Stimulated activated CD4-positive, alpha-beta T cell treated with anti-CD3 and anti-CD28 coated beads, Interleukin-15, amount 100 ng/mL, for 24 hours (primary cell): ENCODE measurements around the gene PNKD.

Source experiments
- DNase-seq: peaks from one replicate; pipeline ENCODE4 v3.0.0-alpha.2; 2020

The PNKD gene

DNA sequence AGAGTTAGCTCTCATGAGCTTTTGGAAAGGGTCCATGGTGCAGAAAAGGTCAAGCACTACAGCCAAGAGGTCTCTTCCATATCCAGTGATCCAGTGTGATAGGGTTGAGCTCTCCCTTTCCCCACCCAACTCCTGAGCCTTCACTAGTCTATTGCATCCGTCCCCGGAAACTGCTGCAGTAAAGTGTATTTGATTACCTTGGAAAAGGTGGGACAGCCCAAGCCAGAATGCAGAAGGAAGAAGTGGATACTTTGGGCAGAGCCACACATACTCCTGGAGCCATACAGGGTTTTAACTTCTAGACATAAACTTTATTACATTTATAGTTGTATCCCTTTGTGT, 3.6 kb downstream of the PNKD start:
- no peak for DNase-seq

DNA sequence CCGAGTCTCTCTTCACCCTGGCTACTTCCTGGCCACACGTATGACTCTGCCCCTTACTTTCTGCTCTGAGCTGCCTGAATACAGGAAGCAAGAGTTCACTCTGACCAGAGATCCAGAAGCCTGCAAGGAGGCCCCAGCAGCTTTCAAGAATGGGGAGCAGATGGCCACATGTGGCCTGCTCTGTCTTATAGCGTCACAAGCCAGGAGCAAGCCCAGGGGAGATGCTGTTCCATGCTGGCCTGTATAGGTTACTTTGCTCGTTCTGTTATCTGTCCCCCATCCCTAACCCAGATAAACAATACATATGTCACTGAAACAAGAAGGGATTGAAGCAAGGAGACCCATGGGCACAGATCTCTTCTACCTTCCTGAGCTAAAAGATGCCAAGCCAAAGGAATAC, 4.3 kb downstream of the PNKD start:
- no peak for DNase-seq

DNA sequence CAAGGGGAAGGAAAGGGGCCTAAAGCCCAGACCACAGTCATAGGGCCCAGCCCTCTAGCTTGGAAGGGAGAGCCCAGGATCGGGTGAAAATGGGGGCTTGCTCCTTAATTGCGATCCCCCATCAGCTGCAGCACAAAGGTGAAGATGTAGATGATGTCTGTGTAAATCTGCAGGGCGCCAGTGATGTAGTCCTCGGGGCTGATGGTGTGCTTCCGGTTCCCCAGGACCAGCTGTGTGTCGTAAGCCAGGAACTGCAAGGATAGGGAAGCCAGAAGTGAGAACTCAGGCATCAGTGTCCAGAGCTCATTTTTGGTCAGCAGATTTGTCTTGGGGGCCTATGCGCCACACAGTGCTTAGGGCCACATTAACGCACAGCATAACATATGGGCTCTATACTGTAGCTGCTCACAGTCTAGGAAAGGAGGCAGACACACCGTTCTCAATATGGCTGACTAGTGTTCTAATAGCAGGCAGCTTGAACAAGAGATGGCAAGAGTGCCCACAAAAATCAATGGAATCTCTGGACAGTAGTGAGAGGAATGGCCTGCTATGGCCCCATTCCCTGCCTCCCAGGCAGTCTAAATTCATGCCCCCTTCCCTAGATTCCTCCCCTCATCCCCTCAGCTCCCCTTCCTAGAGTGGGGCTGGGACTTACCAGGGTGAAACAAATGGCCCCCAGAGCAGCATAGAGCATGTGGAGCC, 5.2 kb downstream of the PNKD start:
- DNase-seq, result no peak

DNA sequence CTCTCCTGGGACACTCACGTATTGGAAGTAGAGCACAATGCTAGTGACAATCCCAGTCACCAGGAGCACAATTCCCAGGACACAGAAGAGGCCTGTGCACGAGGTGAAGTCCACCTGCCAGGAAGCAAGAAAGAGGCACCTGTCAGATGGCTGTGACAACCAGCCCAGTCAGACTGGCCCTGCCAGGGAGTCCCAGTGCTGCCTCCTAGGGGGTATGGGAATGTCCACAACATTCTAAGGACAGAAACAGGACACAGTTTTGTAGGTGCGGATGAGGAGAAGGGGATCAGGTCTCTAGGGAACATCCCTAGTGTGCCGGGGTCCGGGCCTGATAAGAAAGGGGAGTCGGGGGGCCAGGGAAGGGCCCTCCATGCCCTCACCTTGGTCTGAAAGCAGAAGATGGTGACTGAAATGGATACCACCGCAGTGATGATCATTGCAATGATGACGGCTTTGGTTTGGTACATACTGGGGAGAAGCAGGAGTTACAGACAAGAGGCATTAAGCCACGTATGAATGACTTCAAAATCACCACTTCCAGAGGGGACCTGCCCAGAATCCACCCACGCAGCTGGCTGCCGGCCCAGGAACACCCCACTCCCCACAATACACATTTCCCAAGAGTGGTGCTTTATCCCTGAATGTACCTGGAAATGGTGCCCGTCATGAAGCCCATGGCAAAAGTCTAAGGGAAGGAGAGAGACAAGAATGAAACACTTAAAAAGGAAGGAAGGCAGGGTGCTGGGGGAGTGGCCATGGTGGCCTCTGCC, 6.9 kb downstream of the PNKD start:
- no peak for DNase-seq

DNA sequence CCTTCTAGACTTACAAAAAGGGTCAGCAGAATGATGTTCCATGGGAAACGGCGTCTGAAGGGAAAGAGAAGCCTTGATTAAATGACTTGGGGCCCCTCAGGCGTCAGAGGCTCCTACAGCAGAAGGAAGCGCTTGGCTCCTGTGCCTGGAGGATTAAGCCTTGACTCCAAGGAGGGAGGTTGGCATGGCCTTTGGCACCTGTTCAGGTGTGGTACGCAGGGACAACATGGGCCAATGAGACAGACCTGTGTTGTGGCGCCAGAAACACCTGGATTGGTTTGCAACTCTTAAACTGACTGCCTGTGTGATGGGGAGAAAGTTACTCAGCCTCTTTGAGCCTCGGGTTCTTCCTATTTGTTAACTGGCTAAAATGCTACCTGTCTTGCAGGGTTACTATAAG, 7.6 kb downstream of the PNKD start:
- DNase-seq, result no peak

DNA sequence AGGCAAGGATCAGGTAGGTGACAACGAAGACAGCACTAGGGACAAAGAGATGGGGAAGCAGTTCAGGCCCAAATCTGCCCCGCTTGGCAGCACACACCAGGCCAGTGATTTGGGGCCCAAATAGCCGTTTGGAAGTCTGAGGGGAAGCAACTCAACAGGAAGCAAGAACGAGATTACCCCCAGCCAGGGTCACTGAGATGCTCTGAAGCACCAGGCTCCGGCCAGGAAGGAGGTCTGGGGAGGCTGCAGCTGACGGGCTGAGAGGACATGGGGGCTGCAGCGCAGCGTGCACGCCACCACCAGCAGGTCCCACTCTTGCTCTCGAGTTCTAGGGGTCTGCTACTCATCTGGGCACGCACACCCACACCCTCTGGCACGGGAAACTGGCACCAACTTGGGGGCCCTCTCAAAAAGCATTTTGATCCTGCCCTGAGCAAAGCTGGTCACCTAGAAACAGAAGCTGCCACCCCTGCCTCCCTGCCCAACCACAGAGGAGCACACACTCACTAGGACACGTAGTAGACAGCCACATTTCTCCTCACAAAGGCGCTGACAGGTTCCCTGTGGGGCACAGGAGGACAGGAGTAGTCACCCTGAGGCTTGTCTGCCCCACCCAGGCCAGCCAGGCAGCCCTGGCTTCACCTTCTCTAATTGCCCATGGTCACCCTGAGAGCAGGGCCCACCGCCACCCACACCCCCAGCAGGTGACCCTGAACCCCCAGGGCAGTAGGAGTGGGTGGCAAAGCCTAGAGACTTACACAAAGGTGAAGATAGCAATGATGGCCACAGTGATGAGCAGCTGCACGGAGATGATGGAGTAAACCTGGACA, 8.4 kb downstream of the PNKD start:
- DNase-seq, result no peak

DNA sequence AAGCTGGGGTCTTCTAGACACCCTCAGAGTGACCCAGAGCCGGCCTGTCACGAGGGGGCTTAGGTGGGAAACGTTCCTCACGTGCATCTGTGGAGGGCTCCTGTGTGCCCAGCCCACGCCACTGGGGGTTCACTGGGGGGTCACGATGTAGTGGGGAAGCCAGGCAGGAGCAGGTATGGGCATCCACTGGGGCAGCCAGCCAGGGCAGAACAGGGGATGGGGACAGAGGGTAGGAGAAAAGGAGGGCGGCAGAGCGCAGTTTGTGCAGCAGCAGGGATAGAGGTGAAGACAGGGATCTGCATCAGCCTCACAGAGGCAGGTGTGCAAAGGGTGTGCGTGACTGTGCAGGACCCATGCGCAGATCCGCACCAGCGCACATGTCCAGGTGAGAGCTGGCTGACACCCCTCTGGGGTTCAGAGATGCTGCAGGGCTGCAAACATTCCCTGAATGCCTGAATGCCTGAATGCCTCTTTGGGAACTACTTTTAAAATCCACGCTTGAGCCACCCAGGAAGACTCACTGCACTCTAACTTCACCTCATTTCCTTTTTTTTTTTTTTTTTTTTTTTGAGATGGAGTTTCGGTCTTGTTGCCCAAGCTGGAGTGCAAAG, 10.0 kb downstream of the PNKD start:
- no peak for DNase-seq

DNA sequence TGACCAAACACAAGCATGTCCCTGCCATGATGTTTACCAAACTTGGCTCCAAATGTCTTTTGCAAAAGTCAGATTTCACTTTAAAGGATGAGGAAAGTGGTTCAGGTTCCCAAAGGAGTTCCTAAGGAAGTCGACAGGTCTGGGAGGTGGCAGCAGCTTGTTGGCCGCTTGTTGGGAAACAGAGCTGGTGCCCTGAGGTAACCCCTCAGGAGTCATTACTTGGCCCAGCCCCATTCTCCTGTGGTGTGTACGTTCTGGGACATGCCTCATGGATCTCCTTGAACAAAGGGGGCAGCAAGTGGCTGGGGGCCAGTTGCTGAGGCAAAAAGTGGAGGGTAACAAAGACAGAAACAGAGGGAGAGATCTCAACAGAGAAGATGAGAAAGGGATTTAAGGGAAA, 11.1 kb downstream of the PNKD start:
- DNase-seq, result no peak

DNA sequence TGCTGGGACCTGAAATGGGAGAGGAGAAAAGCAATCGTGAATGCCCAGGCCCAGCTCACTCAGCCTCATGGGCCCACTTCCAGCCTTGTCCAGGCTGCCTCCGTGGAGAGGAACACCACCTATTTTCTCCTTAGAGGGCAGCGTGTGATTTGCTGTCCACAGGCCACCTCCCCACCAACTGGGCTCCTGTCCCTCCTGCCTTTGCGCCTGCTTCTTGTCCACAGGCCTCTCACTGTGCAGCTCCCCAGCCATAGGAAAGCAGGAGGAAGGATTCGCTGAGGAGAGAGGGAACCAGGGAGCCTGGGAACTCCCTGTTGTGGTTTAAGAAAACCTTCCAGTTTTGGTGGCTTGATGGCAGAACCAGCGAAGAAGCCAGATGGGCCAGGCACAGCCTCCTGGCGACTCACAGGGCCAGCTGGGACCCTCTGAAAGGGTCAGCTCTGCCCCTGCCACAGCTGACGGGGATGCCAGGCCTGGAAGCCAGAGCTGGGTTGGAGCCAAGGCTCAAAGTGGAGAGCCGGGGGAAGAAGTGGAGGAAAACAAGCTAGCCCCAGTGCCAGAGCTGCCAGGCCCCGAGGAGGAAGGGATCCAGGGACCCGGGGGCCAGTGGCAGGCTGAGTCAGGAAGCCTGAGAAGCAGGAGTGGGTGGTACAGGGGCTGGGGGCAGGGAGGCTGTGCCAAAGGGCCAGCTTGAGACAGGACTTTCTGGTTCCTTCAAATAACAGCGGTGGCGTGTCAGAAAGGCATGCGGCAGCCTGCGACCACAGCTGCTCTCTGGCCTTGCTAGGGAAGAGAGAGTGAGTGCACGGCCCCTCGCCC, 12.1 kb downstream of the PNKD start:
- no peak for DNase-seq

DNA sequence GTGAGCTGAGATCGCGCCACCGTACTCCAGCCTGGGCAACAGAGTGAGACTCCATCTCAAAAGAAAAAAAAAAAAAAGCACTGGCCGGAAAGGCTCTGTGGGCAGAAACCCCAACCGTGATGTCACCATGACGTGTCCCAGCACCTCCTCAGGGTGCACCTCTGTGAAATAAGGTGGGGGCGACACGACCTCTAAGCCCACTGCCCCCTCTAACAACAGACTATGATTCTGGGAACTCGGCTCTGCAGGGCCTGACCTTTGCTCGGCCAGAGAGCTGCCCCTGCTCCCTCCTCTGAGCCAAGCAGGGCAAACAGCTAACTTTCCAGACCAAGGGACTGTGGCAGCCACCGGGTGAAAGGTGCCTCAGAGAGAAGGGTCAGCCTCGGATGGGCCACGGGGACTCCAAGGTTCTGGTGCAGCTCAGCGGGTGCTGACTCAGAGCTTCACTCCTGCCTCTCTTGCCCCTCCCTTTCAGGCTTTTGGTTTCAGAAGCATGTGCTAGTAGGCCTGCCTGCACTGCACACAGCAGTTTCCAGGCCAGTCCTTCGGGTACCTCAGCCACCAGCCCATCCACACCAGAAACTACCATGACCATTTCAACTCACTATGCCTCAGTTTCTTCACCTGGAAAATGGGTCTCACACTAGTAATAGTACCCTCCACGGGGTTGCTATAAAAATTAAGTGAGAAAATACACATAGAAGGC, 13.9 kb downstream of the PNKD start:
- DNase-seq, result peak; percentile 77

DNA sequence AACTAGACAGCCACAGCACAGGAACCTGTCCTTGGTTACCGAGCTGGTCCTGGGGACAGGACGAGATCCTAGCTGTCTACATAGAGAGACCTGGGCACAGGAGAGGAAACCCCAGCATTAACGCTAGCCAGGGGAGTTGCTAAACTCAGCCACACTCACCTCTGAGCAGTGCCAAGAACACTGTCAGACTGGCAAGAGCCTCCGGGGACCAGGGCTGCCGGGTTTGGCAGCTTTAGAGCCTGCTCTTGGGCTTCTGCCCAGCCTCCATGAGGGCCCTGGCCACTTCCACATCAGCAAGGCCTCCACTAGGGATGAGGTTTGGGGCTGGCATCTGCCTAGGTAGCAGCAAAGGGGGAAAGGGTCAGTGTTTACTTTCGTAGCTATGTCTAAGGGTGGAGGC, 15.3 kb downstream of the PNKD start:
- no peak for DNase-seq

DNA sequence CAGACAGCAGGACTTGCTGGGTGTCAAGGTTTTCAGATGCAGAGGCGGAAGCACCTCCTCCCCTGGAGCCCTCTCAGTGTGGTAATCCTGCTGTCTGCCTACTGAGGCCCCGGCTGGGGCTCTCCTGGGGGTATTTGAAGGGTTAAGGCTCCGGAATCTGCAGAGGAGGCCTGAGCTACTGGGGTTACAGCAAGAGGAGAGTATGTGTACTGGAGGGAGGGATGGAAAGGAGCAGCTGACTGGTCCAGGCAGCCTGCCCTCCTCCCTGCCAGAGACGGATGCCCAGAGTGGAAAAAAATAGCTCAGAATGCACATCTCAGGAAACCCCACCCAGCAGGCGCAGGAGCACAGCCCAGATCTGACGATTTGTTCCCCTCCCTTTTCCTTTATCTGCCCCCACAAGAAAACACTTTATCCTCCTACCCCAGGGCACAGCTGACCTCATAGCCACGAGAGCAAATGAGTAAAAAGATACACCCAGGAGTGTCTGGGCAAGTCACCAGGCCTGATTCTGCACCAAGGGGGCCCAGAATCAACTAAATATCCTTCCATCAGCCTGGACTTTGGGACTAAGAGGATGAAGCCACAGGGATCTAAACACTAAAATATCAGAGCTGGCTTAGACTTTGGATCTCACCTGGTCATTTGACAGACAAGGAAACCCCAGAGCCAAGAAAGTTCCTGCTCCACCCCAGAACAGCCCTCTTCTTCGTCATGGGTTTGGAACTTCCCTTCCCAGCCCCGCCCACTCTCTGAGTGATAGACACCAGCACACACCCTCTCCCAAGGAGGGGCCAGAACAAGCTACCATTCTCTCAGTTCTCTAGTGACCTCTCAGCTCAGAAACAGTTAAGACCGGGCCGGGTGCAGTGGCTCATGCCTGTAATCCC, 16.5 kb downstream of the PNKD start:
- DNase-seq, result peak; percentile 86

DNA sequence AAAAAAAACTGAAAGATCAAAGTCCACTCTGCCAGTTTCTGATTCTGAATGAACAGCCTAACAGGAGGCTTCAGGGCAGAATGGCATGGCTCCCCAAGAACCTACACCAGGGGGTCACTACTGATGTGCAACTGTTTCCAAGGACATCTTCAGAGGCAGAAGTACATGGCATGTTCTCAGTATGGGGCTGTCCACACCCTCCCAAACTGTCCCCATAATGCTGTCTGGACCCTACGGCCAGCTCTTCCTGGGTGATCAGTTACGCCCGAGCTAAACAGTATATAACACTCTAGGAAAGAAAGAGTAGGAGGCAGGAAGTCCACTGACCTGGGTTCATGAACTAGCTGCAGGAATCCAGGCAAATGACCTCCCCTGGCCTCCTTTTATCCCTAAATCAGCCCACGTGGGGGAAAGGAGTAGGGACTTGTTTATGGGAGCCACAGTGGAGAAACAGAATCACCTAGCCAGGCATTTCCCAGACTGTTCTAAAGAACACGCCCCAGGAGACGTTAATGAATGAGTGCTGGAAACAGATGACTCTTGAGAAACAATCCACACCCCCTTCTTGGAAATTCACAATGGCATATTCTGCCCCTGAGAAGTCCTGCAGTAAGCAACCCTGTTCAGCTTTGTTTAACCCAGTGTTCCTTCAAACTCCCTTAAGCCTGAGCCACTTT, 19.5 kb downstream of the PNKD start:
- no peak for DNase-seq

DNA sequence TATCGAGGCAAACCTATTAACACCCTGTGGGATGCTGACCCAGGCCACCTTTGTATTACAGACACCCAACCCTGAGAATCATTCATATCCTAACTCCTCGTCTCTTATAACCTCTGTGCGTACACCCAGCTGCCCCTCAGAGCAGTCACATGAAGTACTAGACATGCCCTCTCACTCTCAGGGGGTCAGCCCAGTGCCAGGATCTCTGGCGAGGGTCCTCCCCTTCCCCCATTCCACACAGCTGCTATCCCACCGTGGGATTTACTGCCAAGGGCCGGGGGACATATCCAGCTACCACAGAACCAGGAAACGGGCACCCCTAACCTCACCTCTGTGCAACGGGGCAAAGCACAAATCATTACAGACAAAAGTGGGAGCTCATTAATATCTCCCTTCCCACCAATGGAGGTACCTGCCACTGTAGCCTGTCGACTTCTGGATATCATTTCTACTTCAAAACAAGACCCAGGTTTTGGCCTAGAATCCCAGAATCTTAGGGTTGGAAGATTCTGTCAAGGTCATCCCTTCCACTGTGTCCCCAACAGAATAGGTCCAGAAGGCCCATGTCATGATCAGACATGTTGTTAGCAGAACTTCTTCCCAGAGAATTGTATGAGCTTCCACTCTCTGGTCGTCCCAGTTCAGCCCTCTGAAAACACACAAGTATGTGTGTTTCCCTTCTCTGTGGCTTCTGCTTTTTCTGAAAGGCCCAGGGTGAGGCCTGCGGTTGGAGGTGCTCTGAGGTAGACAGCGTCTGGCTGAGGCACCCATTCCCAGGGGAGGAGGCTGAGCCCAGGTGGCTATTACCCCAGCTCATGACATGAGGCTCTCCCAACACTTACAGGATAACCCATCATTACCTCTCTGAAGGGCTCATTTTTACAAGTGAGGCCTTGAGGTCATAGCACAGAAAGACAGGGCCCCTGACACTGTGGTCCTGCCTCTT, 20.3 kb downstream of the PNKD start:
- DNase-seq, result peak; percentile 61

DNA sequence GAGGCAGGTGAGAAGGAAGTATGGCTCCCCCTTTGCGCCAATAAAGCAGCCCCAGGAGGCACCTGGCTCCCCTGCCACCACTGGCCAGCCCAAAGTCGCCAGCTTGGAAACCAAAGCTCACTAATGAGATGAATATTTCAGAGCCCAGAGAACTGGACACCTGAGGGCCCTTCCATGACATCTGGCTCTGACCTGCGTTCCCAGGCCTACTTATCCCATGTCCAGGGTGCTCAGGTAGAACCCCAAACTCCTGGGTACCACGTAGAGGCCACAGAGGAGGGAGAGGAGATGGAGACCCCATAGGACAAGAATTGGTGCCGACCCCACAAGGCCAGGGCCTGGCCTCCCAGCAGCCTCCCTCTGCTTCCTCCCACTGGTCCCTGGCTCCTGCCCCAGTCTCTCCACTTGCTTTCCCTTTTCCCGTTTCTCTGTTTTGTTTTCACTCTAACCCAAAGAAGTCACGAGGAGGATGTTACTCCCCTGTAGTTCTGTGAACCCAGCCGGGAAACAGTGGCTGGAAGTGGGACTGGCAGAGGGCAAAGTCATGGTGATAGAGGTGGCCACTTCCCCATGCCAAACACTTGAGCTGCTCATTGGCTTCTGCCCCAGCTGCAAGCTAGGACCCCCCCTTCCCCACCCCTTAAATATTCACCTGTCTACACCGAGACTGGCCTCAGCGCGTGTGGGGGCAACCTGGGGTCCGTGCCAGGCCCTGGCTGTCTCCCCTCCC, 21.2 kb downstream of the PNKD start:
- DNase-seq, result no peak

DNA sequence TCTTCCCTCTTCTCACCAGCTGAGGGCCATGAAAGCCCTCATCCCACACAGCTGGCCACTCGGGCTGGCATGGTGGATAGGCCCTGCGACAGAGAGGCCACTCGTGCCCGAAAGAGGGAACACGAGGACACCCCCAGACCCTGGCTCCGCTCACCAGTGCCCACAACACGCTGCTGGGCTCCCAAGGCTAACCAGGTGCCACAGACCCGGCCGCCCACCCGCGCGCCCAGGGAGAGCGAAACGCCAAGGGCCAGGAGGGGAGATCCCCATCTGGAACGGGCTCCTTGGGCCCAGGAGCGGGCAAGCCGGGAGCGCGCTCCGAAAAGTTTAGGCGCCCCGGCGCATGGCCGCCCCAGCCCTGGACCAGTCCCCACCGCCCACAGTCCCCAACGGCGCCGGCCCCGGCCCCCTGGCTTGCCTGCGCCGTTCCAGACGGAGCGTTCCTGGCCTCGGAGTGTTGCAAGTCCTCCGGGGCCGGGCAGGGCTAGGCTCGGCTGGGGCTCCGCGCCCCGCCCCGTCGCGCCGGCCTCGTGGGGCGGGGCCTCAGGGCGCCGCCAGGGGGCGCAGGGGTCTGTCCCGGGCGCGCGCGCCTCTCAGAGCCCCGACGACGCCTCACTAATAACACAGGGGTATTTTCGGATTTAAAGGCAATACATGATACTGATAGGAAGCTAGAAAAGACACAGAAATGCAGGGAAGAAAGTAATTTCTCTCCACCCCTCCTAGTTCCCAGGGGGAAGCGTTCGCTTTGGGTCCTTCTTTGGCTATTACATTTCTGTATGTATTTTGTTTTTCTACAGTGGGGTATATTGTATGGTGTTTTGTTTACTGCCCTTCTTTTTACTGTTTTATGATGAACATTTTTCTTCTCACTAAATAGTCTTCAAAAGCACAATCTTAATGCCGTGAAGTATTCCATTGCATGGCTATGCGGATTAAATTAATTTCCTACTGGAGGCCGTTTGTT, 22.0 kb downstream of the PNKD start, which contains the start of gene TMBIM1:
Gene TMBIM1, minus strand, starts transcription at position 456 of the 967 bp plus-strand sequence. CDS start 10,362 bp downstream, outside the sequence.
- DNase-seq, result peak; percentile 83
